Skeletal muscle tissue (tissue), 4 donors: Measurements from ENCODE around the gene DLK2. TPM values are rescaled to one million over a fixed set of nuclear protein-coding genes. Genes with fewer than 3 reads are reported as not detected.
"Not testable (repeated sequence)": the region's sequence is repeated elsewhere in the genome, so short reads cannot be mapped to it uniquely, and the experiment has no call there.

Experiments used
- H3K27ac ChIP-seq: one replicate; pipeline ENCODE4 v1.7.0; 2013; ENCODE audit warnings: mild to moderate bottlenecking, low read depth, low read length, inconsistent platforms
- H3K27me3 ChIP-seq, 3 donors: one replicate each; pipeline ENCODE4 v1.7.0; 2013; ENCODE audit warnings: low read length in 3 of 3; ENCODE audit not compliant: control insufficient read depth in 3 of 3, insufficient read depth in 3 of 3
- H3K36me3 ChIP-seq, 3 donors: one replicate each; pipeline ENCODE4 v1.7.0; 2013; ENCODE audit warnings: low read length in 3 of 3; ENCODE audit not compliant: control insufficient read depth in 3 of 3, insufficient read depth in 3 of 3
- H3K4me1 ChIP-seq, 3 donors: one replicate each; pipeline ENCODE4 v1.7.0; 2013; ENCODE audit warnings: low read length in 3 of 3, mild to moderate bottlenecking in 3 of 3; ENCODE audit not compliant: control insufficient read depth in 3 of 3, insufficient read depth in 3 of 3
- H3K4me3 ChIP-seq, 3 donors: one replicate each; pipeline ENCODE4 v1.7.0; 2013; ENCODE audit warnings: low read length in 3 of 3
- H3K9ac ChIP-seq, 3 donors: one replicate each; pipeline ENCODE4 v1.7.0; 2013; ENCODE audit warnings: low read length in 3 of 3, mild to moderate bottlenecking in 3 of 3, moderate library complexity in 2 of 3, low read depth in 1 of 3
- H3K9me3 ChIP-seq, 3 donors: one replicate each; pipeline ENCODE4 v1.7.0; 2013; ENCODE audit warnings: low read length in 3 of 3; ENCODE audit not compliant: control insufficient read depth in 3 of 3
- total RNA-seq: library from RNA; depleted of rRNA; stranded (reverse); fragments of >200 nt; gene quantifications from one replicate; pipeline ENCODE4 v1.2.3, GENCODE V29; 2014
- donor health status: Osteomylitis.

Gene DLK2
- total RNA-seq, 1 donor from 2014 or later = 1.6 TPM

DNA sequence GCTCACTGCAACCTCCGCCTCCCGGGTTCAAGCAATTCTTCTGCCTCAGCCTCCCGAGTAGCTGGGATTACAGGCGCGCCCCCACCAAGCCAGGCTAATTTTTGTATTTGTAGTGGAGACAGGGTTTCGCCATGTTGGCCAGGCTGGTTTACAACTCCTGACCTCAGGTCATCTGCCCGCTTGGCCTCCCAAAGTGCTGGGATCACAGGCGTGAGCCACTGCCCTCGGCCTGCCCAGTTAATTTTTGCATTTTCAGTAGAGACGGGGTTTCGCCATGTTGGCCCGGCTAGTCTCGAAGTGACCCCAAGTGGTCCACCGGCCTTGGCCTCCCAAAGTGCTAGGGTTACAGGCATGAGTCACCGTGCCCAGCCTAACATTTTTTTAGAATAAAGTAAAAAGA is 2.8 kb upstream of the DLK2 start:
- not testable (repeated sequence) for H3K27ac ChIP-seq, H3K4me3 ChIP-seq, H3K4me1 ChIP-seq, H3K36me3 ChIP-seq, H3K9ac ChIP-seq, H3K9me3 ChIP-seq
- peaks cover 22 to 36% (median 29%) of the 10 kb centered on the region in 3 donors for H3K27me3 ChIP-seq

DNA sequence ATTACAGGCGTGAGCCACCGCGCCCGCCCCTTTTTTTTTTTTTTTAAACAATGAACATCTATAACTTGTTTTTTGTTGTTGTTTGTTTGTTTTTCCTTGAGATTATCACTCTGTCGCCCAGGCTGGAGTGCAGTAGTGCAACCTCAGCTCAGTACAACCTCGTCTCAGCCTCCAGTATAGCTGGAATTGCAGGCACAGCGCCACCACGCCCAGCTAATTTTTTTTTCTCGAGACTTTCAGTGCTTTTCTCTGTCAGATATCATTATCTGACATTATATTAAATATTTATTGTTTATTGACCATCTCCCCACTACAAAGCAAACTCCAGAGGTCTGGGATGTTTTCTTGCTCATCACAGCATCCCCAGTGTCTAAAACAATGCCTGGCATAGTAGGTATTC is 2.3 kb upstream of the DLK2 start:
- no peak overlapping the region for H3K9ac ChIP-seq
- H3K4me3 ChIP-seq = no peak overlapping the region
- H3K27me3 ChIP-seq = peaks cover 21 to 35% (median 27%) of the 10 kb centered on the region in 3 donors
- peaks cover 6 to 9% (median 7%) of the 10 kb centered on the region in 3 donors for H3K4me1 ChIP-seq
- H3K9me3 ChIP-seq = no peaks in the 10 kb centered on the region
- peaks cover 0 to 6% (median 5%) of the 10 kb centered on the region in 3 donors for H3K36me3 ChIP-seq
- no peak overlapping the region for H3K27ac ChIP-seq

DNA sequence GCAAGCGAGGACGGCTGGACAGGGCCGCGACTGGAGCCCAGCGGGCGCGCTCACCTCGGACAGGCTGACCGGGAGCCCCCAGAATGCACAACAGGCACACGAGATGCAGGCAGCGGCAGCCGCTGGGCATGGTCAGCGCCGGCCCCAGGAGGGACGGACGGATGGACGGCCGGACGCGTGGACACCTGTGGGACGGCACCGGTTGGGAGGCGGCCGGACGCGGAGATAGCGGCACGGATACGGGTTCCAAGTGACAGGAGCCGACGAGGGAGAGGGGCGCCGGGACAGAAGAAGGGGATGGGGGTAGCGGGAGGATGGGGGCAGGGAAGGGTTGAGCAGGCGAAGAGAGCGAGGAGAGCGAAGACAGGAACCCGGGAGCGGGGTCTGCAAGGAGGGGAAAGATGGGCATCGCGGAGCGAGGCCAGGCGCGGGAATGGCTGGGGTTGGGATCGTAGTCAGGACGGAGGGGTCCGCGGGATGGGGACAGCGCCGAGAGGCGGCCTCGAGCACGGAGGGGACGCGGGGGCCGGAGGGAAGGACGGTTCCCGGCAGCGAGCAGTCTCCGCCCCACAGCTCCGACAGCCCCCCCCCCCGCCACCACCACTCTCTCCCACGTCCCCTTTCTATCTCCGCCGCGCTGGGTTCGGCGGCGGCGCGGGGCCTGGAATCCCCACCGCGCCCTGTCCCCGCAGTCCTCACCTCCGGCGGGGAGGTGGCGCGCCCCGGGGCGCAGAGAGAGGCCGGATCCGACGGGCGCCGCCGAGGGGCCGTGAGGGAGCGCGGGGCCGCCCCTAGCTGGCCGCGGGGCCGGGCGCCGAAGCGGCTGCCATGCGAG is 435 bp downstream of the DLK2 start:
- peak overlapping the region in 1 of 3 donors; percentile 23 for H3K9ac ChIP-seq
- H3K4me1 ChIP-seq = peaks cover 6 to 9% (median 7%) of the 10 kb centered on the region in 3 donors
- peaks cover 18 to 20% (median 20%) of the 10 kb centered on the region in 3 donors for H3K36me3 ChIP-seq
- H3K27me3 ChIP-seq = peaks cover 17 to 28% (median 23%) of the 10 kb centered on the region in 3 donors
- H3K9me3 ChIP-seq = no peaks in the 10 kb centered on the region
- H3K4me3 ChIP-seq = peak overlapping the region; percentile 30 to 67 (median 66)
- no peak overlapping the region for H3K27ac ChIP-seq

DNA sequence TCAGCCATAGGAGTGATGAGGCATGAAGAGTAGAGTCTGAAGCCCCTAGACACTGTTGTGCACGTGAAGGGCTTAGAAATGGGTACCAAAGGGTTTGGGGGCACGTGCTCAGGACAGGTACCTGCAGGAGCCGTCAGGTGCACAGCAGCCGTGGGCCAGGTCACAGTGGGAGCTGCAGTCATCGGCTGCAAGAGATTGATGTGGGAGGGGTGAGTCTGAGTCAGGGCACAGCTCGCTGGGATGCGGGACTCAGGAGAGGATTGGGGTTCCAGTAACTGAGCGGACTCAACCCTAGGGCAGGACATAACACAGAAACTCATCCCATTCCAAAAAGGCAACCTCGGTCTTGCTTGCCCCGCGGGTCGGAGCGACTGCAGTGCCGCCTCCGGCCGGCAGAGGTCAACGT is 1.1 kb downstream of the DLK2 start:
- no peaks in the 10 kb centered on the region for H3K9me3 ChIP-seq
- H3K4me1 ChIP-seq = peaks cover 6 to 9% (median 7%) of the 10 kb centered on the region in 3 donors
- no peak overlapping the region for H3K27ac ChIP-seq
- H3K36me3 ChIP-seq = peaks cover 25 to 27% (median 26%) of the 10 kb centered on the region in 3 donors
- H3K9ac ChIP-seq = peak overlapping the region in 1 of 3 donors; percentile 23
- peaks cover 17 to 24% (median 19%) of the 10 kb centered on the region in 3 donors for H3K27me3 ChIP-seq
- peak overlapping the region in 2 of 3 donors; percentile 66 to 67 for H3K4me3 ChIP-seq

DNA sequence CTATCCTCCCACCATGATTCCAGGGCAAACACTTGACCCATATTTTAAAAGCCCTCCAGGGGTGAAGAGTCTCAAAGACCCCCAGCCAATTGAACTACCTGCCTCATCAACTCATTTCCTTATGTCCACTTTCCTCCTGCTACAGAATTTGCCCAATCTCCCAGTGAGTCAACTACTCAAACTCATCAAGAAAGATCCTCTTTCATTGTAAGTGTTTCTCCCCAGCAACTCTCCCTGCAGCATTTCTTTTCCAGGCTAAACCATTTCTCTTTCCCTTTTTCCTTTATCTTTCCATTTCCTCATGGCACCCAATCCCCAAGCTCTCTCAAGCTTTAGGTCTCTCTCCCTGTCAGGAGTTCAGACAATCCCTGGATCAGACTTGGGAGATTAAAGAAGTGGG is 1.5 kb downstream of the DLK2 start:
- Histone ChIP-seq H3K9ac (no peak overlapping the region), H3K4me3 (no peak overlapping the region), H3K27me3 (peaks cover 17 to 24% (median 19%) of the 10 kb centered on the region in 3 donors), H3K36me3 (peaks cover 27 to 29% (median 28%) of the 10 kb centered on the region in 3 donors), H3K4me1 (peaks cover 6 to 9% (median 7%) of the 10 kb centered on the region in 3 donors), H3K27ac (no peak overlapping the region), H3K9me3 (no peaks in the 10 kb centered on the region)

DNA sequence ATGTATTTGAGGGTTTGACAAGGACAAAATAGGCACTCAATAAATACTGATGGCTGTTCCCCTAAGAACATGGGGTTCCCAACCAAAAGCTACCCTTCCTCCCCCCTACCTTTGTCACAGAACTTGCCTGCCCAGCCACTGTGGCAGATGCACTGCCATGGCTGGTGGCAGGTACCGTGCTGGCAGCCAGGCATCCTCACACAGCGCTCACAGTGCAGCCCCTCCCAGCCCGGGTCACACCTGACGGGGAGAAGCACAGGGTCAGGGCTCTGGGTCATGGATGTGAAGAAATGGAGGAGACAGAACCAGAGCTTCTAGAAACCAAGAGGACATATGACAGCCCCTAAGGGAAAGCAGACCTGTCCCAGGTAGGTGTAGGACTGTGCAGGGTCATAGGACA is 2.5 kb downstream of the DLK2 start:
- Histone ChIP-seq H3K9me3 (no peaks in the 10 kb centered on the region), H3K4me3 (no peak overlapping the region), H3K4me1 (peaks cover 6 to 9% (median 7%) of the 10 kb centered on the region in 3 donors), H3K9ac (no peak overlapping the region), H3K36me3 (peaks cover 33 to 37% (median 37%) of the 10 kb centered on the region in 3 donors), H3K27ac (no peak overlapping the region), H3K27me3 (peaks cover 14 to 24% (median 19%) of the 10 kb centered on the region in 3 donors)

DNA sequence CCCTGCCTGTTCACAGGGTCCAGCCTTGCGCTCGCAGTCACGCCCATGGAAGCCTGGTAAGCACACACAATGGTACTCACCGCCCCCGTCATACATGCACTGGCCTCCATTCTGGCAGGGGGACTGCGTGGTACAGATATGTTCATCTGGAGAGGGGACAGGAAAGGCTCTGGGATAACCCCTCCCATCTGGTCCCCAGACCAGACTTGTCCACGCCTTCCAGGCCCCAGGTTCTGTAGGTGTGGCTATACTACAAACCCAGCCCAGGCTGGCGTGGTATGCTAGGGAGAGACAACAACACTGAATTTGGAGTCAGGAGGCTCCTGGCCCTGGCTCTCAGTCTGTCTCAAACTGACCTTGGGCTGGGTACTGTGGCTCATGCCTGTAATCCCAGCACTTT is 3.4 kb downstream of the DLK2 start:
- Histone ChIP-seq H3K36me3 (peaks cover 41 to 44% (median 41%) of the 10 kb centered on the region in 3 donors), H3K4me1 (peaks cover 6 to 9% (median 7%) of the 10 kb centered on the region in 3 donors), H3K9me3 (no peaks in the 10 kb centered on the region), H3K27me3 (peaks cover 11 to 22% (median 19%) of the 10 kb centered on the region in 3 donors), H3K4me3 (no peak overlapping the region), H3K27ac (no peak overlapping the region), H3K9ac (no peak overlapping the region)

DNA sequence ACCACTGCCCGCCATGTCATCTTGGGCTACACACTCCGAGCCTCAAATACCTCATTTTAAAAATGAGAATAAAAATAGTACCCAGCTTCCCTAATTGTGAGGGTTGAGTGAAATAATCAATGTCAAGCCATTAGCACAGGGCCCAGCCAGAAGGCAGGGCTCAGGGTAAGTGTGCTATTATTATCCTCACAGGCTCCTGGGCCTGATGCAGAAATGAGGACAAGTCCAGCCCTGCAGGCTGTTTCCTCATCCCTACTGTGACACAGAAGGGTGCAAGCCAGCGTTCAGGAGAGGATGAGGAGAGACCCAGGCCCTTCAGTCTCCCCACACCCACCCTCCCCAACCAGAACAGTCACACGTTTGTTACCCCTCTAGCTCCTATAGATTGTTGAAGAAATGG is 4.0 kb downstream of the DLK2 start:
- Histone ChIP-seq H3K27ac (no peak overlapping the region), H3K4me3 (no peak overlapping the region), H3K9ac (no peak overlapping the region), H3K36me3 (peaks cover 41 to 44% (median 43%) of the 10 kb centered on the region in 3 donors), H3K9me3 (no peaks in the 10 kb centered on the region), H3K27me3 (peaks cover 7 to 17% (median 13%) of the 10 kb centered on the region in 3 donors), H3K4me1 (peaks cover 6 to 9% (median 7%) of the 10 kb centered on the region in 3 donors)

DNA sequence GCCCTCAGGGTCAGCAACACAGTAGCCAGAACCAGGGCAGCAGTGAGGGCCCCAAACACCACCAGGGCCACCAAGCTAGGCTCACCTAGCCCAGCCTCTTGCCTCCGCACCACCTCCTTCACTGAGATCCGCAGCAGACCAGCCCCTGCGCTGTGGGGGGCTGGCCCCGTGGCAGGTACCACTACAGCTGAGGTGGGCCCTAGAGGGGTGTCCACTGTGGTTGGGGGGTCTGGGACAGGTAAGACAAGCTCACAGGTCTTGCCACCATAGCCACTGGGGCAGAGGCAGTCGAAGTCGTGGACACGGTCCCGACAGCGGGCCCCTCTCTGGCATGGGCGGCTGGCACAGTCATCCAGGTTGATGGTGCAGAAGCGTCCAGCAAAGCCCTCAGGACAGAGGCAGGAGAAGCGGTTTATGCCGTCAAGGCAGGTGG is 4.6 kb downstream of the DLK2 start:
- Histone ChIP-seq H3K27ac (no peak overlapping the region), H3K36me3 (peaks cover 47 to 50% (median 48%) of the 10 kb centered on the region in 3 donors), H3K9ac (no peak overlapping the region)

DNA sequence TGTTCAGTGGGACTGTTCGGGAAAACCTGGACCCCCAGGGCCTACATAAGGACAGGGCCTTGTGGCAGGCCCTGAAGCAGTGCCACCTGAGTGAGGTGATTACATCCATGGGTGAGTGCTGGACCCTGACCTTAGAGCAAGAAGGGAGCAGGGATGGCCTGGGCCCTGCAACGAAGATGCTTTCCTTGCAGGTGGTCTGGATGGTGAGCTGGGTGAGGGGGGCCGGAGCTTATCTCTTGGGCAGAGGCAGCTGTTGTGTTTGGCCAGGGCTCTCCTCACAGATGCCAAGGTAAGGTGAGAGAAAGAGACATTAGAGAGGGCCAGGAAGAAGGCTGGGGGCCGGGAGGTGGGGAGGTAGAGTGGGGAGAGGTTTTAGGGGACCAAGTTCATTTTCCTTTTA is 6.4 kb downstream of the DLK2 start:
- Histone ChIP-seq H3K36me3 (peaks cover 61 to 63% (median 61%) of the 10 kb centered on the region in 3 donors), H3K27ac (no peak overlapping the region), H3K9me3 (no peaks in the 10 kb centered on the region)

More for the DNA sequence above, 4.6 kb downstream of the DLK2 start:
- no peak overlapping the region for H3K4me3 ChIP-seq
- H3K9me3 ChIP-seq = no peaks in the 10 kb centered on the region
- peaks cover 4 to 7% (median 6%) of the 10 kb centered on the region in 3 donors for H3K4me1 ChIP-seq
- H3K27me3 ChIP-seq = peaks cover 1 to 11% (median 7%) of the 10 kb centered on the region in 3 donors

More for the DNA sequence above, 6.4 kb downstream of the DLK2 start:
- H3K9ac ChIP-seq = no peak overlapping the region
- no peaks in the 10 kb centered on the region for H3K4me1 ChIP-seq
- H3K27me3 ChIP-seq = no peaks in the 10 kb centered on the region
- no peak overlapping the region for H3K4me3 ChIP-seq
